Keratinocyte (primary cell): Measurements from ENCODE around the gene RGS21. TPM values are rescaled to one million over a fixed set of nuclear protein-coding genes. Genes with fewer than 3 reads are reported as not detected.

Source experiments
- DNase-seq: peaks from one replicate; pipeline ENCODE4 v3.0.0-alpha.2; 2011; ENCODE audit warnings: low read depth, missing footprints, low spot score
- FAIRE-seq: peaks from 2 replicates; lab custom pipeline; 2011; peaks lifted over from hg19 to GRCh38; lab: Jason Lieb, UNC
- H2AFZ ChIP-seq: 2 replicates; pipeline ENCODE4 v1.6.0; 2012; ENCODE audit warnings: low read length, control low read depth, inconsistent platforms; ENCODE audit not compliant: control insufficient read depth
- H3K27ac ChIP-seq: 2 replicates; pipeline ENCODE4 v1.5.1; 2011; ENCODE audit warnings: low read length; ENCODE audit not compliant: control insufficient read depth, insufficient read depth
- H3K27me3 ChIP-seq: 3 replicates; pipeline ENCODE4 v1.6.0; 2011; ENCODE audit warnings: low read length; ENCODE audit not compliant: control insufficient read depth, insufficient read depth; ENCODE audit errors: extremely low read depth
- H3K36me3 ChIP-seq, 2 experiments: 2 replicates in 1 of 2; 3 replicates in 1 of 2; pipeline ENCODE4 v1.5.1; 2011; ENCODE audit warnings: low read length in 2 of 2, mild to moderate bottlenecking in 1 of 2; ENCODE audit not compliant: control insufficient read depth in 2 of 2, insufficient read depth in 2 of 2; ENCODE audit errors: extremely low read depth in 1 of 2
- H3K4me1 ChIP-seq: 3 replicates; pipeline ENCODE4 v1.5.1; 2011; ENCODE audit warnings: low read length; ENCODE audit not compliant: control insufficient read depth, insufficient read depth; ENCODE audit errors: extremely low read depth
- H3K4me2 ChIP-seq: 3 replicates; pipeline ENCODE4 v1.6.0; 2011; ENCODE audit warnings: low read depth, low read length; ENCODE audit not compliant: control insufficient read depth, insufficient read depth; ENCODE audit errors: extremely low read depth
- H3K4me3 ChIP-seq, 3 experiments: fragments of 200-600 bp in 1 of 3; sonication (generic) in 1 of 3; 2 replicates in 2 of 3; 3 replicates in 1 of 3; pipeline ENCODE4 v1.5.1; 2011 to 2016; ENCODE audit warnings: low read length in 3 of 3, mild to moderate bottlenecking in 3 of 3, control low read depth in 2 of 3, inconsistent platforms in 1 of 3, low read depth in 1 of 3, mixed read lengths in 1 of 3, mixed run types in 1 of 3, moderate library complexity in 1 of 3; ENCODE audit not compliant: control insufficient read depth in 2 of 3, insufficient read depth in 2 of 3; ENCODE audit errors: extremely low read depth in 1 of 3
- H3K79me2 ChIP-seq: 2 replicates; pipeline ENCODE4 v1.6.0; 2012; ENCODE audit warnings: low read length; ENCODE audit not compliant: control insufficient read depth, insufficient read depth
- H3K9ac ChIP-seq: 3 replicates; pipeline ENCODE4 v1.6.0; 2011; ENCODE audit warnings: low read length; ENCODE audit not compliant: control insufficient read depth, insufficient read depth; ENCODE audit errors: extremely low read depth
- H3K9me1 ChIP-seq: 3 replicates; pipeline ENCODE4 v1.6.0; 2011; ENCODE audit warnings: low read length; ENCODE audit not compliant: control insufficient read depth, insufficient read depth; ENCODE audit errors: extremely low read depth
- H3K9me3 ChIP-seq: 2 replicates; pipeline ENCODE4 v1.5.1; 2012; ENCODE audit warnings: low read depth, low read length; ENCODE audit not compliant: control insufficient read depth
- H4K20me1 ChIP-seq: 3 replicates; pipeline ENCODE4 v1.6.0; 2011; ENCODE audit warnings: low read length; ENCODE audit not compliant: control insufficient read depth, insufficient read depth; ENCODE audit errors: extremely low read depth
- EZH2 ChIP-seq: IDR thresholded peaks from one replicate; pipeline ENCODE4 v1.6.1; 2012; ENCODE audit warnings: inconsistent platforms, mild to moderate bottlenecking, low read length, moderate library complexity
- dilution Hi-C: fragments of 300-500 bp; cut with MboI; formaldehyde crosslinking; loops from one replicate; pipeline ENCODE4 v1.7.0; 2020; ENCODE audit warnings: low sequenced_read_pairs; ENCODE audit not compliant: extremely low pct_ligation_motif_present
- polyA minus RNA-seq, 3 experiments: library from RNA; depleted of rRNA, polyadenylated mRNA; stranded (reverse); fragments of >200 nt; gene quantifications; 1 replicate in 1 of 3; 2 replicates in 1 of 3; 3 replicates in 1 of 3; pipeline ENCODE4 v1.2.3, GENCODE V29; 2011
- polyA plus RNA-seq, 5 experiments: library from polyadenylated mRNA; depleted of rRNA in 3 of 5; stranded (reverse) in 3 of 5; stranded (forward) in 1 of 5; unstranded in 1 of 5; fragments of >200 nt; gene quantifications; 1 replicate in 1 of 5; 2 replicates in 3 of 5; 3 replicates in 1 of 5; pipeline versions ENCODE4 v1.2.1 to v1.2.3, GENCODE V29; 2011 to 2012; ENCODE audit warnings: missing spikeins in 2 of 5, low read depth in 1 of 5, low replicate concordance in 1 of 5
- TF ChIP-seq, protein P1 (sequence below), 3 experiments: IDR thresholded peaks in 1 of 3; conservative IDR thresholded peaks in 1 of 3; optimal IDR thresholded peaks in 1 of 3; 2 replicates in 2 of 3; 3 replicates in 1 of 3; pipeline versions ENCODE3 to v1.5.1; 2011; ENCODE audit warnings: low read length in 3 of 3, mild to moderate bottlenecking in 3 of 3, moderate library complexity in 2 of 3, control low read depth in 1 of 3, inconsistent platforms in 1 of 3; ENCODE audit not compliant: insufficient read depth in 2 of 3; ENCODE audit errors: extremely low read depth in 1 of 3

The RGS21 gene, protein sequence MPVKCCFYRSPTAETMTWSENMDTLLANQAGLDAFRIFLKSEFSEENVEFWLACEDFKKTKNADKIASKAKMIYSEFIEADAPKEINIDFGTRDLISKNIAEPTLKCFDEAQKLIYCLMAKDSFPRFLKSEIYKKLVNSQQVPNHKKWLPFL
- not detected in 3 replicates for polyA plus RNA-seq
- polyA plus RNA-seq (2011; ENCODE audit: low read depth): not detected
- not detected in 2 replicates for polyA plus RNA-seq (2011; cell fraction: cytosol; rRNA removed)
- polyA plus RNA-seq (2011; cell fraction: nucleus; rRNA removed): not detected in 2 replicates
- not detected in 2 replicates for polyA plus RNA-seq (2012; ENCODE audit: low replicate concordance)
- polyA minus RNA-seq: not detected in 3 replicates
- polyA minus RNA-seq (2011; cell fraction: cytosol; rRNA and poly(A)+ RNA removed): not detected
- polyA minus RNA-seq (2011; cell fraction: nucleus; rRNA and poly(A)+ RNA removed): not detected in 2 replicates

DNA sequence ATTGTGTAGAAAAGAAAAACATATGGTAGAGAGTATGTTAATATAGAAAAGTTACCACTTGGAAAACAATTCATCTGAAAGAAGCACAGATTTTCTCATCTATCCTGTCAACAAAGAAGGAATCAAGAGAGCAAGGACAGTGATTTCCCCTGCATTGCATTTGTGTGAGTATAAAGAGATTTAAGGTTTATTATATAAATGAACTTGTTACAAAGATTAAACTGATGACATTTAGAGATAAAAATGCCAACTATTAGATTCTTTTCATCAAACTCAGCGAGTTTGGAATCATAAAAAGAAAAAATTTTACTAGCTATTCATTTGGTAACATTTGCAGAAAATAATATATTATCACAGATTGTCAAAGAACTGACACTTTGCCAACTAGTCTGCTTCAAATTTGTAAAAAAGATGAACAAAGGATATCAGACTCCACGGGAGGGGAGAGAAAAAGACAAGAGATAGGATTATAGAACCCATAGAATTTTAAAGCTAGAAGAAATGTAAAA lies at the start of gene RGS21:
TSS of gene RGS21 (plus strand) at position 51 of the 509 bp plus-strand sequence. CDS start 26,045 bp downstream, outside the sequence.
- H3K4me1 ChIP-seq: no peaks in the 10 kb centered on the region
- no peak within 1 kb of the TSS for H3K27ac ChIP-seq
- no peaks in the 10 kb centered on the region for H3K9me3 ChIP-seq
- no peak within 1 kb of the TSS for H3K4me2 ChIP-seq
- H3K9ac ChIP-seq: no peak within 1 kb of the TSS
- no peaks in the 10 kb centered on the region for H3K79me2 ChIP-seq
- dilution Hi-C loops: no loop called here
- H3K36me3 ChIP-seq: no peaks in the 10 kb centered on the region
- no peak within 1 kb of the TSS for H2AFZ ChIP-seq
- H3K4me3 ChIP-seq: no peak within 1 kb of the TSS
- H4K20me1 ChIP-seq: no peaks in the 10 kb centered on the region
- FAIRE-seq: no peak
- H3K27me3 ChIP-seq: no peaks in the 10 kb centered on the region
- TF ChIP-seq, protein P1, sequence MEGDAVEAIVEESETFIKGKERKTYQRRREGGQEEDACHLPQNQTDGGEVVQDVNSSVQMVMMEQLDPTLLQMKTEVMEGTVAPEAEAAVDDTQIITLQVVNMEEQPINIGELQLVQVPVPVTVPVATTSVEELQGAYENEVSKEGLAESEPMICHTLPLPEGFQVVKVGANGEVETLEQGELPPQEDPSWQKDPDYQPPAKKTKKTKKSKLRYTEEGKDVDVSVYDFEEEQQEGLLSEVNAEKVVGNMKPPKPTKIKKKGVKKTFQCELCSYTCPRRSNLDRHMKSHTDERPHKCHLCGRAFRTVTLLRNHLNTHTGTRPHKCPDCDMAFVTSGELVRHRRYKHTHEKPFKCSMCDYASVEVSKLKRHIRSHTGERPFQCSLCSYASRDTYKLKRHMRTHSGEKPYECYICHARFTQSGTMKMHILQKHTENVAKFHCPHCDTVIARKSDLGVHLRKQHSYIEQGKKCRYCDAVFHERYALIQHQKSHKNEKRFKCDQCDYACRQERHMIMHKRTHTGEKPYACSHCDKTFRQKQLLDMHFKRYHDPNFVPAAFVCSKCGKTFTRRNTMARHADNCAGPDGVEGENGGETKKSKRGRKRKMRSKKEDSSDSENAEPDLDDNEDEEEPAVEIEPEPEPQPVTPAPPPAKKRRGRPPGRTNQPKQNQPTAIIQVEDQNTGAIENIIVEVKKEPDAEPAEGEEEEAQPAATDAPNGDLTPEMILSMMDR (optimal IDR thresholded peaks at IDR 0.05 in 1 of 3, IDR thresholded peaks at IDR 0.05 in 1 of 3, conservative IDR thresholded peaks at IDR 0.05 in 1 of 3; ENCODE audit: extremely low read depth in 1 of 3, insufficient read depth in 2 of 3, low read length in 3 of 3): no peak
- TF ChIP-seq EZH2: no peak
- DNase-seq: no peak
- H3K9me1 ChIP-seq: no peaks in the 10 kb centered on the region

DNA sequence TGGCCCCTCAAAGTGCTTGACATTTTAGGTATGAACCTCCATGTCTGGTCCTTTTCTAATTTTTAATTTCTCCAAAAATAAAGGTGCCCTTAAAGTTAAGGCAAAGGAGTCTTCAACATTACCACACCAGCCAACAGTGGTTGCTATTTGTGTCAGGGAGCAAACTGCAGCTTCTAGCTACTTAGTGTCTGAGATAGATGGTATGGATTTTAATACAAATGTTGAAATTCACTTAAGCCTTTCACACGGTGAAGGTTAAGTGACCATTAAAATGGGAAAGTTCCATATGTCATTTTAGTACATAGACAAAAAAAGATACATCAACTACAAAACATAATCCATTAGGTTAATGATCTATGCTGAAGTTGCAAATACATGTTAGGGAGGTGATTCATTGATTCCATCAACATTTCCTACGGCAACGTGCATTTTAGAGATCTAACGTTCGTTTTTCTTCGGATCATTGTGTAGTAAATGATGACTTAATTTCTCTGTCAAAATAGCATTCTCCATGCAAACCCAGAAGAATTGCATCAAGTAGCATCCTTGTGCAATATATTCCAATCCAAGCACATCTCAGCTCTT lies 48.2 kb upstream of the RGS21 start:
- H4K20me1 ChIP-seq: no peaks in the 10 kb centered on the region
- H3K79me2 ChIP-seq: no peaks in the 10 kb centered on the region
- no peaks in the 10 kb centered on the region for H3K9me3 ChIP-seq
- no peaks in the 10 kb centered on the region for H3K4me1 ChIP-seq
- TF ChIP-seq EZH2: no peak
- TF ChIP-seq, protein P1 (optimal IDR thresholded peaks at IDR 0.05 in 1 of 3, IDR thresholded peaks at IDR 0.05 in 1 of 3, conservative IDR thresholded peaks at IDR 0.05 in 1 of 3; ENCODE audit: extremely low read depth in 1 of 3, insufficient read depth in 2 of 3, low read length in 3 of 3): no peak
- FAIRE-seq (no peak), DNase-seq (no peak)
- no peaks in the 10 kb centered on the region for H3K27me3 ChIP-seq
- no peak overlapping the region for H3K27ac ChIP-seq
- H3K9ac ChIP-seq: no peak overlapping the region
- no peak overlapping the region for H3K4me2 ChIP-seq
- H2AFZ ChIP-seq: no peak overlapping the region
- H3K36me3 ChIP-seq: no peaks in the 10 kb centered on the region
- no peaks in the 10 kb centered on the region for H3K9me1 ChIP-seq
- H3K4me3 ChIP-seq: no peak overlapping the region
- dilution Hi-C loops: no loop called here
